ENCODE measurements around the gene FLT3LG. TPM values are rescaled to one million over a fixed set of nuclear protein-coding genes. Genes with fewer than 3 reads are reported as not detected.
"Not testable (repeated sequence)": the region's sequence is repeated elsewhere in the genome, so short reads cannot be mapped to it uniquely, and the experiment has no call there.

Gene FLT3LG
- total and polyA plus RNA-seq, 2 donors from 2014 or later, result 7.4 to 12.5 TPM

DNA sequence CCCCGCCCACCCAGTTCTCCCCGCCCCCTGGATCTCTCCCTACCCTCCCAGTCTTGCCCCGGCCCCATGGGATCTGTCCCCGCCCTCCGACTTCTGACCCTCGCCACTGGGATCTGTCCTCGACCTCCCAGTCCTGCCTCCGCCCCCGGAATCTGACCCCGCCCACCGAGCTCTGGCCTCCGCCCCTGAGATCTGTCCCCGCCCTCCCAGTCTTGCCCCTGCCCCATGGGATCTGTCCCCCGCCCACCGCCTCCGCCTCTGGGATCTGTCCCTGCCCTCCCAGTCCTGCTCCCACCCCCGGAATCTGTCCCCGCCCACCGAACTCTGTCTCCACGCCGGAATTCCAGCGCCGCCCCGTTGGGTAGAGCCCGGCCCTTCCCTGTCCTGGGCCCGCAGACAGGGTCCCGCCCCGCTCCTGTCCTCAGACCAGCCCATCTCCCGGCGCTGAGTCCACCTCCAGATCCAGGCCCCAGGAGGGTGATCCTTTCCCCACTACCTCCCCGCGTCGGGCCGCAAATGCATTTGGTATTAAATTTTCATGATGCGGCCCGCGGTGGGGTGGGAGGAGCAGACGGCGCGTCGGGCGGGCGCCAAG is 31.1 kb upstream of the FLT3LG start:
- peaks cover 0 to 2% (median 0%) of the 10 kb centered on the region in 3 donors for H3K4me1 ChIP-seq (ENCODE audit: control insufficient read depth in 2 of 3, insufficient read depth in 2 of 3, low read depth in 1 of 3, low read length in 3 of 3)
- peak overlapping the region; percentile 51 to 63 (median 58) for H3K4me3 ChIP-seq (ENCODE audit: low read length in 3 of 3)
- peaks cover 0 to 4% (median 0%) of the 10 kb centered on the region in 3 donors for H3K36me3 ChIP-seq (ENCODE audit: control insufficient read depth in 2 of 3, insufficient read depth in 3 of 3, low read length in 3 of 3)
- peak overlapping the region; percentile 74 to 78 for H3K27ac ChIP-seq (ENCODE audit: low read depth in 2 of 2, low read length in 2 of 2)
- no peak for FAIRE-seq
- H3K9me3 ChIP-seq (ENCODE audit: control insufficient read depth in 2 of 3, insufficient read depth in 1 of 3, low read length in 3 of 3), result no peaks in the 10 kb centered on the region
- TF ChIP-seq, protein P1, sequence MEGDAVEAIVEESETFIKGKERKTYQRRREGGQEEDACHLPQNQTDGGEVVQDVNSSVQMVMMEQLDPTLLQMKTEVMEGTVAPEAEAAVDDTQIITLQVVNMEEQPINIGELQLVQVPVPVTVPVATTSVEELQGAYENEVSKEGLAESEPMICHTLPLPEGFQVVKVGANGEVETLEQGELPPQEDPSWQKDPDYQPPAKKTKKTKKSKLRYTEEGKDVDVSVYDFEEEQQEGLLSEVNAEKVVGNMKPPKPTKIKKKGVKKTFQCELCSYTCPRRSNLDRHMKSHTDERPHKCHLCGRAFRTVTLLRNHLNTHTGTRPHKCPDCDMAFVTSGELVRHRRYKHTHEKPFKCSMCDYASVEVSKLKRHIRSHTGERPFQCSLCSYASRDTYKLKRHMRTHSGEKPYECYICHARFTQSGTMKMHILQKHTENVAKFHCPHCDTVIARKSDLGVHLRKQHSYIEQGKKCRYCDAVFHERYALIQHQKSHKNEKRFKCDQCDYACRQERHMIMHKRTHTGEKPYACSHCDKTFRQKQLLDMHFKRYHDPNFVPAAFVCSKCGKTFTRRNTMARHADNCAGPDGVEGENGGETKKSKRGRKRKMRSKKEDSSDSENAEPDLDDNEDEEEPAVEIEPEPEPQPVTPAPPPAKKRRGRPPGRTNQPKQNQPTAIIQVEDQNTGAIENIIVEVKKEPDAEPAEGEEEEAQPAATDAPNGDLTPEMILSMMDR (IDR thresholded peaks at IDR 0.05; ENCODE audit: borderline replicate concordance, extremely low read depth, insufficient read depth), result no peak
- H3K27me3 ChIP-seq (ENCODE audit: control insufficient read depth, insufficient read depth, low read length), result peaks cover 33% of the 10 kb centered on the region
- intact Hi-C loops (cut with DNase I), result loop anchor here (10.0 kb wide), 1 partner anchor 48 kb away; no protein-coding TSS in a partner anchor
- DNase-seq, result peak; percentile 90 to 98 (median 95)
- H3K9ac ChIP-seq (ENCODE audit: low read length in 3 of 3), result peak overlapping the region in 2 of 3 donors; percentile 27 to 37

DNA sequence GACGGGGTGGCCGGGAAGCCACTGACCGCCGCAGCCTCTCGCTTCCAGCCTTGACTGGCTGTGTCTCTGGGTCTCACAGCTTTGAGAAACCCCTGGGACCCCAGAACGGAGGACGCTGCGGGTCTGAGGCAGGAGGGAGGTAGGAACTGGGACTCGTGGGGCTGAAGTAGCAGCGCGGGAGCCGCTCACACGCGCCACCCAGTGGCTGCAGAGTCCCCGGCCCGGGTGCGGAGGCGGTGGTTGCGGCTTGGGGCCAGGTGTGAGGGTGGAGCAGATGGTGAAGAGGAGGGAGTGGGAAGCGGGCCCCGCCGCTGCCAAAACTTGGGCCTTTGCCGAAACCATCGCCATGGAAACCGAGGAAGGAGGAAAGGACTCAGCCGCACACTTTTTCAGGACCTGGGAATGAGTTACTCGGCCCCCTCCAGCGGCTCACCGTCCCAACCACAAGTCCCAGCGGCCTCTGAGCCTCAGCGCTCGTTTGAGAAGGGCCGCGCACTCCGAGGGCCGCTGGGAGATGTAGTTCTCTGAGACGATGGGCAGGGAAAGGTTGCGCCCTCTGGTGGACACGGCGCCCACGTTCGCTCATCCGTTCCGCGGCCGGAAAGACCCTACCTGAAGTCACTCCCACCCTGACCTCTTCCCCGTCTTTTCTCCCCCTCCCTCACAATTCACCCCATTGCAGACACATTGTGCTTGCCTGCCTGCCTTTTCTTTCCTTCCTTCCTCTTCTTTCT is 30.5 kb upstream of the FLT3LG start:
- DNase-seq, result peak; percentile 95 to 98 (median 97)
- Histone ChIP-seq H3K9ac (ENCODE audit: low read length in 3 of 3) (peak overlapping the region in 2 of 3 donors; percentile 27 to 37), H3K9me3 (ENCODE audit: control insufficient read depth in 2 of 3, insufficient read depth in 1 of 3, low read length in 3 of 3) (no peaks in the 10 kb centered on the region), H3K4me3 (ENCODE audit: low read length in 3 of 3) (peak overlapping the region; percentile 51 to 63 (median 58)), H3K36me3 (ENCODE audit: control insufficient read depth in 2 of 3, insufficient read depth in 3 of 3, low read length in 3 of 3) (peaks cover 0 to 4% (median 0%) of the 10 kb centered on the region in 3 donors), H3K4me1 (ENCODE audit: control insufficient read depth in 2 of 3, insufficient read depth in 2 of 3, low read depth in 1 of 3, low read length in 3 of 3) (peaks cover 0 to 2% (median 0%) of the 10 kb centered on the region in 3 donors), H3K27me3 (ENCODE audit: control insufficient read depth, insufficient read depth, low read length) (peaks cover 27% of the 10 kb centered on the region), H3K27ac (ENCODE audit: low read depth in 2 of 2, low read length in 2 of 2) (peak overlapping the region; percentile 74 to 78)
- FAIRE-seq, result peak; percentile 29
- intact Hi-C loops (cut with DNase I), result loop anchor here (10.0 kb wide), 1 partner anchor 49 kb away; no protein-coding TSS in a partner anchor
- TF ChIP-seq, protein P1 (IDR thresholded peaks at IDR 0.05; ENCODE audit: borderline replicate concordance, extremely low read depth, insufficient read depth), result peak; percentile 91

DNA sequence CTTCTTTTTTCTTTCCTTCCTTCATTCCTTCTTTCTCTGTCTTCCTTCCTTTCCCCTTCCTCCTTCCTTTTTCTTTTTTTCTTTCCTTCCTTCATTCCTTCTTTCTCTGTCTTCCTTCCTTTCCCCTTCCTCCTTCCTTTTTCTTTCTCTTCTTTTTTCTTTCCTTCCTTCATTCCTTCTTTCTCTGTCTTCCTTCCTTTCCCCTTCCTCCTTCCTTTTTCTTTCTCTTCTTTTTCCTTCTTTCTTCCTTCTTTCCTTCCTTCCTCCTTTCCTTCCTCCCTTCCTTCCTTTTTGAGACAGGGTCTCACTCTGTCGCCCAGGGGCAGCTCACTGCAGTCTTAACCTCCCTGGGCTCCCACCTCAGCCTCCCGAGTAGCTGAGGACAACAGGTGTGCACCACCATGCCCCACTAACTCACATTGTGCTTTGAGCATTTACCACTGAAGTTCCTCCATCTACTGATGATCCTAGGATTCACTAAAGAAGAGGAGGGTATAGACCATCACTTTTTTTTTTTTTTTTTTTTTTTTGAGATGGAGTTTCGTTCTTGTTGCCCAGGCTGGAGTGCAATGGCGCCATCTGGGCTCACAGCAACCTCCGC is 29.8 kb upstream of the FLT3LG start:
- H3K4me1 ChIP-seq (ENCODE audit: control insufficient read depth in 2 of 3, insufficient read depth in 2 of 3, low read depth in 1 of 3, low read length in 3 of 3); FAIRE-seq; H3K4me3 ChIP-seq (ENCODE audit: low read length in 3 of 3); DNase-seq; H3K9ac ChIP-seq (ENCODE audit: low read length in 3 of 3); H3K9me3 ChIP-seq (ENCODE audit: control insufficient read depth in 2 of 3, insufficient read depth in 1 of 3, low read length in 3 of 3); H3K36me3 ChIP-seq (ENCODE audit: control insufficient read depth in 2 of 3, insufficient read depth in 3 of 3, low read length in 3 of 3): not testable (repeated sequence)
- peak overlapping the region in 1 of 2 donors; percentile 2 for H3K27ac ChIP-seq (ENCODE audit: low read depth in 2 of 2, low read length in 2 of 2)
- peaks cover 20% of the 10 kb centered on the region for H3K27me3 ChIP-seq (ENCODE audit: control insufficient read depth, insufficient read depth, low read length)
- intact Hi-C loops (cut with DNase I), result loop anchor here (10.0 kb wide), 1 partner anchor 49 kb away; no protein-coding TSS in a partner anchor

Data from kidney (tissue), 14 donors.